ENCODE measurements around the gene TRPV4. TPM values are rescaled to one million over a fixed set of nuclear protein-coding genes. Genes with fewer than 3 reads are reported as not detected.

TRPV4 gene
- polyA plus RNA-seq, 1 donor = 0.76 TPM

- no peak for DNase-seq
- H3K36me3 ChIP-seq (ENCODE audit: control insufficient read depth, insufficient read depth, low read length) = no peaks in the 10 kb centered on the region
- H3K9me3 ChIP-seq (ENCODE audit: control insufficient read depth, low read depth, low read length) = peaks cover 2% of the 10 kb centered on the region
- no peaks in the 10 kb centered on the region for H3K27me3 ChIP-seq (ENCODE audit: control insufficient read depth, insufficient read depth, low read length)
- no peak overlapping the region for H3K4me3 ChIP-seq (ENCODE audit: low read length)
- H3K27ac ChIP-seq (ENCODE audit: low read length) = peak overlapping the region; percentile 4
- WGBS (ENCODE audit: insufficient coverage, low lambda C conversion rate) = no CpG with 5 or more reads among the region's 6 CpGs
- H3K4me1 ChIP-seq (ENCODE audit: control insufficient read depth, insufficient read depth, low read length) = peaks cover 19% of the 10 kb centered on the region
These were observed 80.8 kb downstream of the TRPV4 start for GRCh38 chr12:109752117-109753053.

DNA sequence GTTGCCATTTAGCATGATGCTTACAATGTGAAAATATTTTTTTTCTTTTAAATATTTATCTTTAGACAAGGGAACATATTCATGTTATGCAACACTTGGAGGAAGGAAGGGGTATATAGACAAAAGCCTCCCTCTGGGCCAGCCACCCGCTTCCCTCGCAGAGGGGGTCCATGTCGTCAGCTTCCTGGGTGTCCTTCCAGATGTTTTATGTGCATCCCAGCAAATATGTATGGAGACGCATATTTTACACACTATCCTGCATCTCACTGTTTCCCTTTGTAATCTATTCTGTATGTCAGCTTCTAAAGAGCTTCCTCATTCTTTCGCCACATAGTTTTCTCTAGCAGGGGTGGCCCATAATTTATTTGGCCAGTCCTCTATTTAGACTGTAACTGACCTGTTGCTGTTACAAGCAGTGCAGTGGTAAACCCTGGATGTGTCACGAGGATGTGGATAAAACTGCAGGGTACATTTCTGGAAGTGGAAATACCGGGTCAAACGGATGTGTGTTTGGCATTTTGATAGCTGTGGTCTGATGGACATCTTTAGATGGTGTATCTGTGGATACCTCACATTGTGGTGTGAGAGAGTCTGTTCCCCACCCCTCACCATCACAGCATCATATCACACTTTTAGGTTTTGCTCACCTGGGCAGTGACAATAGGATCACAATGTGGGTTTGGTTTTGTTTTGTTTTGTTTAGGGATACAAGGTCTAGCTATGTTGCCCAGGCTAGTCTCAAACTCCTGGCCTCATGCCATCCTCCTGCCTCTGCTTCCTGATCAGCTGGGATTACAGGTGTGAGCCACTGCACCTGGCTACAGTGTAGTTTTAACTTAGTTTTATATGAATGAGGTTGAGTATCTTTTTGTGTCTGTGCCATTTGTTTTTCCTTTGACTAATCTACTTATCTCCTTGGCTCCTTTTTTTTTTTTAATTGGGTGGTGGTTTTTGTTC, 87.9 kb downstream of the TRPV4 start:
- WGBS (ENCODE audit: insufficient coverage, low lambda C conversion rate) = 83% methylated on average over 1 of the region's 8 CpGs
- Histone ChIP-seq H3K36me3 (ENCODE audit: control insufficient read depth, insufficient read depth, low read length) (no peaks in the 10 kb centered on the region), H3K4me1 (ENCODE audit: control insufficient read depth, insufficient read depth, low read length) (peaks cover 37% of the 10 kb centered on the region), H3K27ac (ENCODE audit: low read length) (no peak overlapping the region), H3K9me3 (ENCODE audit: control insufficient read depth, low read depth, low read length) (no peaks in the 10 kb centered on the region), H3K4me3 (ENCODE audit: low read length) (no peak overlapping the region), H3K27me3 (ENCODE audit: control insufficient read depth, insufficient read depth, low read length) (no peaks in the 10 kb centered on the region)
- no peak for DNase-seq

DNA sequence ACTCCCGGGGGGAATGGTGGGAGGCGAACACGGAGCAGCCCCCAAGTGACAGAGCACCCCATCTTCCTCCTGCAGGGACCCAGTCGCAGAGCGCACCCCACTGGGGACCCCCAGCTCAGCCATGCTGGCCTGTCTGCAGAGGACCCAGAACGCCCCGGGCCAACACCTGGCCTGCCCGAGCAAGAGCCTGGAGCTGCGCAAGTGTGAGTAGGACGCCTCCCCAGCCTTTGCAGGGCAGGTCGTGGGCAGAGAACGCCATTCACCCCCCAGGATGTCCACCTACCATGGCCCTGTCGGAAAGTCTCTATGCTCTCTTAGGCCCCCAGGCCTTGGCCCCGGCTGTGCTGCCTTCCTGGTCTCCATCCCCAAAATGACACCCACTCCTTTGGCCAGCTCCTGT, 89.2 kb downstream of the TRPV4 start:
- no CpG with 5 or more reads among the region's 14 CpGs for WGBS (ENCODE audit: insufficient coverage, low lambda C conversion rate)
- no peak overlapping the region for H3K4me3 ChIP-seq (ENCODE audit: low read length)
- DNase-seq = no peak
- no peak overlapping the region for H3K27ac ChIP-seq (ENCODE audit: low read length)
- H3K4me1 ChIP-seq (ENCODE audit: control insufficient read depth, insufficient read depth, low read length) = peaks cover 49% of the 10 kb centered on the region
- H3K36me3 ChIP-seq (ENCODE audit: control insufficient read depth, insufficient read depth, low read length) = no peaks in the 10 kb centered on the region
- no peaks in the 10 kb centered on the region for H3K9me3 ChIP-seq (ENCODE audit: control insufficient read depth, low read depth, low read length)
- H3K27me3 ChIP-seq (ENCODE audit: control insufficient read depth, insufficient read depth, low read length) = no peaks in the 10 kb centered on the region

DNA sequence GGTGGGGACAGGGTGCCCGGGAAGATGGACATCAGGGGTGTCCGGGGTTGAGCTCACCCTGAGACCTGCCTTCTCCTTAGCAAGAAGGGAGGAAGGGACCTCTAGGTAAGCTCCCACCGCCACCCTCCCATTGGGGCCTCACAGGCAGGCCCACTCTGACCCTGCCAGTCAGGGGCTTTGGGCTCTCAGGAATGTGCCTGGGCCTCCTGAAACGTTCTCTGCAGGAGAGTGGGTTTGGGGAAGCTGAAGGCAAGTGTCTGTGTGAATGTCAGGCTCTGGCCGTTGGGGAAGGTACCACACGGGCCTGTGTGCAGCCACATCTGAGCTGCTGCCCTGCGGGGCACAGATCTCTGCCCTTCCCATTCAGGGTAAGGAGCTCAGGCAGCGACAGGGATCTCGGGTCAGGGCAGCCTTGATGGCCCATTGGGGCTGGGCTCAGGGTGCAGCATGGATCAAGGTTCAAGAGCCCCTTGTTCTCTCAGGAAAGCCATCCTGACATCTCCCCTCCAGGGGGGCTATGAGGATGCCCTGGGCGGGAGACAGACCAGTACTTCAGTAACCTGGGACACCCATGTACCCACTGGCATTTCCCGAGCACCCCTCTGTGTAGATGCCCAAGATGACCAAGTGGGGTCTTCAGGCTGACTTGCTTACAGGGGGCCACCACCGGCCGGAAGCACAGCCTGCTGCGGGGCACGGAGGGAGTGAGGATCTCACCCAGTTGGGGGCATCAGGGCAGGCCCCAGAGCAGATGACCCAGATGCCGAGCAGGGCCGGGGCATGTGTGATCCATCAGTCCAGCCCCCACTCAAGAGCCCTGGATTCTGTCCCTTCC, 89.9 kb downstream of the TRPV4 start:
- WGBS (ENCODE audit: insufficient coverage, low lambda C conversion rate) = no CpG with 5 or more reads among the region's 17 CpGs
- peak overlapping the region; percentile 60 for H3K27ac ChIP-seq (ENCODE audit: low read length)
- no peaks in the 10 kb centered on the region for H3K9me3 ChIP-seq (ENCODE audit: control insufficient read depth, low read depth, low read length)
- DNase-seq = no peak
- no peak overlapping the region for H3K4me3 ChIP-seq (ENCODE audit: low read length)
- H3K36me3 ChIP-seq (ENCODE audit: control insufficient read depth, insufficient read depth, low read length) = no peaks in the 10 kb centered on the region
- peaks cover 57% of the 10 kb centered on the region for H3K4me1 ChIP-seq (ENCODE audit: control insufficient read depth, insufficient read depth, low read length)
- no peaks in the 10 kb centered on the region for H3K27me3 ChIP-seq (ENCODE audit: control insufficient read depth, insufficient read depth, low read length)

GRCh38 chr12:109741970-109742703, 91.1 kb downstream of the TRPV4 start:
- H3K4me1 ChIP-seq (ENCODE audit: control insufficient read depth, insufficient read depth, low read length) = peaks cover 68% of the 10 kb centered on the region
- peak; percentile 64 to 86 for DNase-seq
- H3K9me3 ChIP-seq (ENCODE audit: control insufficient read depth, low read depth, low read length) = no peaks in the 10 kb centered on the region

DNA sequence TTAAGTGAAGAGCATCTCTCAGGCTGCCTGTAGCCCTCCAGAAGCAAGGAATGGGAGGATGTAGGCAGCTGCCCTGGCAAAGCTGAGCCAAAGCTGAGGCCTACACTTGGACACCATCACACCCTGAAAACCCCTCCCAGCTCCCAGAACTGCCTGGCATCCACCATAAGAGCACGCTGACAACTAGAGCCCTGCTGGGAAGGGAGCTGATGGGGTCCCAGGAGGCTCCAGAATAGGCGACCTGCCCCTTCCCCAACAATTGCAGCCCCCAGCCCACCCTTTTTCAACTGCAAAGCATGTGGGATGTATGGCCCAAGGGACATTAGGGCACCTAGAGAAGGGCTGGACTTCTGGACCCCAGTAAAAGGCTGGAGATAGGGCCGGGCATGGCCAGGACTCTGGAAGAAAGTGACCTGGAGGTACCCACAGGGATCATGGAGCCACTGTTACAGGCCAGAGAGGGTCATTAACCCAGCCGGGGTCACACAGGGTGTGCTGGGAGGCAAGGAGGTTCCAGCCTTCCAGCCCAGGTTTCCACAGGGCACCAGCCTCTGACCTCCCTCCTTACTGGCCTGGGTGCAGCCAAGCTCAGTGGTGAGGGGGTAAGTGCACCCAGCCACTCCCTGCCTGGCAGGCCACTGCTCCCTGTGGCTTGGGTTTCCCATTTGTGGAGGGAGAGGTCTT, 91.8 kb downstream of the TRPV4 start:
- Histone ChIP-seq H3K36me3 (ENCODE audit: control insufficient read depth, insufficient read depth, low read length) (no peaks in the 10 kb centered on the region), H3K4me1 (ENCODE audit: control insufficient read depth, insufficient read depth, low read length) (peaks cover 75% of the 10 kb centered on the region), H3K4me3 (ENCODE audit: low read length) (no peak overlapping the region), H3K27ac (ENCODE audit: low read length) (peak overlapping the region; percentile 60), H3K27me3 (ENCODE audit: control insufficient read depth, insufficient read depth, low read length) (no peaks in the 10 kb centered on the region), H3K9me3 (ENCODE audit: control insufficient read depth, low read depth, low read length) (no peaks in the 10 kb centered on the region)
- no peak for DNase-seq
- WGBS (ENCODE audit: insufficient coverage, low lambda C conversion rate) = no CpG with 5 or more reads among the region's 4 CpGs

More at GRCh38 chr12:109741970-109742703, 91.1 kb downstream of the TRPV4 start:
- Histone ChIP-seq H3K36me3 (ENCODE audit: control insufficient read depth, insufficient read depth, low read length) (no peaks in the 10 kb centered on the region), H3K27me3 (ENCODE audit: control insufficient read depth, insufficient read depth, low read length) (no peaks in the 10 kb centered on the region), H3K27ac (ENCODE audit: low read length) (peak overlapping the region; percentile 60), H3K4me3 (ENCODE audit: low read length) (no peak overlapping the region)
- 51% methylated on average over 2 of the region's 14 CpGs for WGBS (ENCODE audit: insufficient coverage, low lambda C conversion rate)

DNA sequence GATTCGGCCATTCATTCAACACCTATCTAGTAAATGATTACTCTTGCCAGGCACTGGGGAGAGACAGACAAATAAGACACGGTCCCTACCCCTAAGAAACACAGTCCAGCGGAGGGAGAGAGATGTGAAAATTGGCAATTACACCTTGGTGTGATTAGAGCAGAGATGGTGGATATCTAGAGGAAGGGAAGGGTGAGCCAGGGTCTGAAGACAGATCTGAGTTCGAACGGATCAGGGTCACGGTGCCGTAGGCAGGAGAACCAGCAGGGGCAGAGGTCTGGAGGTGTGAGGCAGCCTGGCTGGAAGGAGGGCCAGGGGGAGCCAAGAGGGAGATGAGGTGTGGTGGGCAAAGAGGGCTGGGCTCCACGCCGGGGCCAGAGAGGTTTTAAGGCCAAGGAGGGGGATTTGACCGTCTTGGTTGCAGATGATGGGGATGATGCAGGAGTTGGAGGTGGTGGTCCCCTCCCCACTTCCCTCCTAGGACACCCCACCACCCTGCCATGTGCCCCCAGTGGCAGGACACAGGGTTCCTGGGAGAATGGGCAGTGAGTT, 92.4 kb downstream of the TRPV4 start:
- DNase-seq = no peak
- no peaks in the 10 kb centered on the region for H3K9me3 ChIP-seq (ENCODE audit: control insufficient read depth, low read depth, low read length)
- H3K27me3 ChIP-seq (ENCODE audit: control insufficient read depth, insufficient read depth, low read length) = no peaks in the 10 kb centered on the region
- no peak overlapping the region for H3K4me3 ChIP-seq (ENCODE audit: low read length)
- whole genome bisulfite sequencing (ENCODE audit: insufficient coverage, low lambda C conversion rate) = no CpG with 5 or more reads among the region's 10 CpGs
- H3K27ac ChIP-seq (ENCODE audit: low read length) = peak overlapping the region; percentile 60
- H3K36me3 ChIP-seq (ENCODE audit: control insufficient read depth, insufficient read depth, low read length) = no peaks in the 10 kb centered on the region
- H3K4me1 ChIP-seq (ENCODE audit: control insufficient read depth, insufficient read depth, low read length) = peaks cover 82% of the 10 kb centered on the region

DNA sequence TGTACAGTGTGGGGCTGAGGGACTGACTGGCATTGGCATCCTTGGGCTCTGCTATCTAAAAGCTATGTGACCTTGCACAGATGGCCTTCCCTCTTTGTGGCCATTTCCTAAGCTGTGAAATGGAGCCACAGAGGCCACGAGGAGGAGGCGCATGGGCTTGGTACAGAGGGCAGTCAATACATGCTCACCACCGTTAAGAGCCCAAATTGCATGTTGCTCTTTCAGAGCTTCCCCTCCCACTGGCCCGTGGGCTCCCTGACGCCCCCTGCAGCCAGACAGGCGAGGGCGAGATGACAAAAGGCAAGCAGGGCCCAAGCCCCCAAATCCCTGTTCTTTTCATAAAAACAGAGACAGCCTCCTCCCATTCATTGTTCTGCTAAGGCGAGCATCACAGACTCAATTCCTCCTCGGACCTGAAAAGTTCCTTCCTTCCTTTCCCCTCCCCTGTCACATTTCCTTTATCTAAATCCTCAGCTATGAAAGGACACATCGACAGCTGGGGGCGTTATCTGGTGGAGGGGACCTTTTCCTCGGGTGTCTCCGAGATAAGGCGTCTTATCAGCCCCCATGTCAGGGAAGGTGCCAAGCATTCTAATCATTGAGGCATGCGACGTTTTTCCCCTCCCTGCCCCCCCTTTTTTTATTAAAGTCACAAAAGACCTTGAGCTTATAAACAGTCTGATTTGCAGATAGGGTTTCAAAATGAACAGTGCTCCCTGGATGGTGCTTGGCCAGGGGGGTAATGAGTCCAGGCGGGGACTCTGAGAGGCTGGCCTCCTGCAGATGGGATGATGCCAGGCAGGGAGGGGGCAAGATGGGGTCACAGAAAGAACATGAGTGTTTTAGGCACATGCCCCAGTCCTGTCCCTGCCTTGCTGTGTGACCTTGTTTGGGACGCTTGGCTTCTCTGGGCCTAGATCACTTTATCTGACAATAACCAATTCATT, 93.2 kb downstream of the TRPV4 start:
- no peaks in the 10 kb centered on the region for H3K27me3 ChIP-seq (ENCODE audit: control insufficient read depth, insufficient read depth, low read length)
- 0% methylated on average over 1 of the region's 18 CpGs for WGBS (ENCODE audit: insufficient coverage, low lambda C conversion rate)
- H3K36me3 ChIP-seq (ENCODE audit: control insufficient read depth, insufficient read depth, low read length) = no peaks in the 10 kb centered on the region
- H3K4me3 ChIP-seq (ENCODE audit: low read length) = no peak overlapping the region
- H3K9me3 ChIP-seq (ENCODE audit: control insufficient read depth, low read depth, low read length) = no peaks in the 10 kb centered on the region
- H3K4me1 ChIP-seq (ENCODE audit: control insufficient read depth, insufficient read depth, low read length) = peaks cover 89% of the 10 kb centered on the region
- H3K27ac ChIP-seq (ENCODE audit: low read length) = no peak overlapping the region
- peak in 1 of 2 donors; percentile 46 for DNase-seq
